ENCODE measurements around the gene HIC1. TPM values are rescaled to one million over a fixed set of nuclear protein-coding genes. Genes with fewer than 3 reads are reported as not detected.
"Not testable (repeated sequence)": the region's sequence is repeated elsewhere in the genome, so short reads cannot be mapped to it uniquely, and the experiment has no call there.

The HIC1 gene, protein sequence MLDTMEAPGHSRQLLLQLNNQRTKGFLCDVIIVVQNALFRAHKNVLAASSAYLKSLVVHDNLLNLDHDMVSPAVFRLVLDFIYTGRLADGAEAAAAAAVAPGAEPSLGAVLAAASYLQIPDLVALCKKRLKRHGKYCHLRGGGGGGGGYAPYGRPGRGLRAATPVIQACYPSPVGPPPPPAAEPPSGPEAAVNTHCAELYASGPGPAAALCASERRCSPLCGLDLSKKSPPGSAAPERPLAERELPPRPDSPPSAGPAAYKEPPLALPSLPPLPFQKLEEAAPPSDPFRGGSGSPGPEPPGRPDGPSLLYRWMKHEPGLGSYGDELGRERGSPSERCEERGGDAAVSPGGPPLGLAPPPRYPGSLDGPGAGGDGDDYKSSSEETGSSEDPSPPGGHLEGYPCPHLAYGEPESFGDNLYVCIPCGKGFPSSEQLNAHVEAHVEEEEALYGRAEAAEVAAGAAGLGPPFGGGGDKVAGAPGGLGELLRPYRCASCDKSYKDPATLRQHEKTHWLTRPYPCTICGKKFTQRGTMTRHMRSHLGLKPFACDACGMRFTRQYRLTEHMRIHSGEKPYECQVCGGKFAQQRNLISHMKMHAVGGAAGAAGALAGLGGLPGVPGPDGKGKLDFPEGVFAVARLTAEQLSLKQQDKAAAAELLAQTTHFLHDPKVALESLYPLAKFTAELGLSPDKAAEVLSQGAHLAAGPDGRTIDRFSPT
- total RNA-seq (2014; rRNA removed; shearing (Covaris generic)): 0.31 and 0.55 TPM in 2 replicates

DNA sequence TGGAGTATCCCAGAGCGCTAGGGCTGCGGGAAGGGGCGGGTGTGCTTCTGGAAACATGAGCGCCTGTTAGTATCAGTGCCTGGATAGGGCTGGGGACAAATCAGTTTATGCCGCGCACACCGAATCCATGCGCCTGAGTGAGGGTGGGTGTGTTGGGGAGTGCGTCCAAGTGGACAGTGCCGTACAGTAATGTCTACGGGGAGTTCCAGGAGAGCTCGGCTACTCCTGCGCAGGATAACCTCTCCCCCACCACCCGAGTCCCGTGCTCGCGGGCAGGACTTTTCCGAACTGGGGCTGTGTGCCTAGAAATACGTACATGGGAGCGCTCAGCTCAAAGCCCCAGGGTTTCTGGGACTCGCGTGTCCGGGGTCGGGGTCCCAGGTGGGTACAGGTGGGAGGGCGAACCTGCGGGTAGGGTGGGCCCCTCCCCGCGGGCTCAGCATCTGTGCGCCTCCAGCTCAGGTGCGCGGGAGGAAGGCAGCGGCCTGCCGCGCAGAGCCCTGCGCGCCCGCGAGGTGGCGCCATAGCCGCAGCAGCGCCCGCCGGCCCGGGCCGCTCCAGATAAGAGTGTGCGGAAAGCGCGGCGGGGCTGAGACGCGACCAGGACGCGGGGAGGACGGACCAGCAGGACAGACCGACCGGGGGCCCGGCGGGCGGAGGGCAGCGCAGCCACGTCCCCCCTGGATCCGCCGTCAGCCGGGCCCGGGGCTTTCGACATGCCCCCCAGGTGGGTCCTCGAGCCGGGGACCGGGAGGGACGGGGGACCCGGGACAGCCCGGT, at the start of gene HIC1:
Gene HIC1, plus strand, starts transcription at position 592 of the 780 bp plus-strand sequence. CDS start 1,588 bp downstream, outside the sequence.
- peak; percentile 68 for DNase-seq (ENCODE audit: low spot score)

- DNase-seq (ENCODE audit: low spot score): no peak
Observed at GRCh38 chr17:2008332-2009126, 46.4 kb upstream of the HIC1 start.

- DNase-seq (ENCODE audit: low spot score): no peak
Observed at GRCh38 chr17:2009737-2010136, 45.2 kb upstream of the HIC1 start.

DNA sequence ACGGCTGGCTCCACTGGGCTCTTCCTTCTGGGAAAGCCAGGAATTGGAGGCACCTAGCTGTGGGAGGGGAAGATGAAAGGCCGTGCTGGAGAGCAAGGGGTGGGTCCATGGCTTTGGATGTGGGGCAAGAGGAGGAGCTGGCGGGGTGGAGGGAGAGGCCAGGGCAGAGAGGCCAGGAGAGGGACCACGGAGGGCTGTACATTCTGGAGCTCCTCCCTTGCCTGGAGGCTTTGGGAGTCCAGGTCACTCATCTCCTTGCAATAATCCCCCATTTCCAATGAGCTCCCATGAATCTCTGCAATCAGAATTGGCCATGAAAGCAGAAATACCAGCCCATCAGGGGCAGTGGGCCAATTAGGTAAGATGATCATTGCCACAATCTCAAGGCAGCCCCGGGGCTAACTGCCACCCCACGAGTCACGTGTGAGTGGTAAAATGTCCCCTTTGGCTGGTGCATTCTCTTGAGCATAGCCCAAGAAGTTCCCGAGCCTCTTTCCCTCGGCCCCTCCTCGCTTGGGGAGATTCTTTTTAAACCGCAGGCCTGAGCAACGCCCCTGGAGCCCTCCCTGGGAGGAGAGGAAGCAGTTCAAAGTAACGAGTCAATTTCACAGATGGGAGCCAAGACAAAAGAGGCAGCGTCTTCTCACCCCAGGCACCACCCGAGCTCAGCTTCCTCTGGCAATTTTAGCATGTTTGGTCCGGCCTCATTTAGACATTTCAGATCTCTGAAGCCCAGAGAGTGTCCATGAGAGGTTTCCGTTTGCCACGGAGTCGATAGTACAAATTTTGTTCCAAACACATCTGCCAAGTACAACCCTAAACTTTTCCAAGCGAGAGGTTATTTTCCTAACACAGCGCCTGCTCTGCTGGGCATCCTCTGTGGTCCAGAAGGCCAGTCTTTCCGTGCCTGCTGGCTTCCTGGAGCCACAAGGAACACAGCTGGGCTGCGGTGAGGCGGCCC, 43.2 kb upstream of the HIC1 start:
- DNase-seq (ENCODE audit: low spot score): peak; percentile 7

- DNase-seq (ENCODE audit: low spot score): no peak
Observed at GRCh38 chr17:2012499-2012898, 42.4 kb upstream of the HIC1 start.

DNA sequence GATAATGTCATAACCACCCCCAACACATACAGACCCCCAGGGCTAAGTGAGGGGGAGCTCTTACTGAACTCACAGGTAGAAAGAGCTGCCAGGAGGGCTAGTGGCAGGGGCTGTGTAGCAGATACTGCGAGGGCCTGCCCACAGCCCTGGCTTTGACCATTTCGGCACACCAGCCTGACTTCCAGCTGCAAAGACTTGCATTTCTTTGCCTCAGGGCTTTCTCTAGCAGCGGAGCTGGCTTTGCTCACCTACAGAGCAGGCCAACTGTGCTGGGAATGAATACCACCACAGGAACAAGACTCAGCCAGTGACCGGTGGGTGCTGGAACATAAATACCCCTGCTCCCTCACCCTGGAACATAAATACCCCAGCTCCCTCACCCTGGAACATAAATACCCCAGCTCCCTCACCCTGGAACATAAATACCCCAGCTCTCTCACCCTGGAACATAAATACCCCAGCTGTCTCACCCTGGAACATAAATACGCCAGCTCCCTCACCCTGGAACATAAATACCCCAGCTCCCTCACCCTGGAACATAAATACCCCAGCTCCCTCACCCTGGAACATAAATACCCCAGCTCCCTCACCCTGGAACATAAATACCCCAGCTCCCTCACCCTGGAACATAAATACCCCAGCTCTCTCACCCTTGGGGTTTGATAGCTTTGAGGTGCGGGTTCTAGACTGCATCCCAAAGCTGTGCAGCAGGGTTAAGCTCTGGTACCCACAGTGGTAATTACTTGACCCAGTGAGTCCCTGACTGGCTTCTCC, 41.5 kb upstream of the HIC1 start:
- DNase-seq (ENCODE audit: low spot score): not testable (repeated sequence)

DNA sequence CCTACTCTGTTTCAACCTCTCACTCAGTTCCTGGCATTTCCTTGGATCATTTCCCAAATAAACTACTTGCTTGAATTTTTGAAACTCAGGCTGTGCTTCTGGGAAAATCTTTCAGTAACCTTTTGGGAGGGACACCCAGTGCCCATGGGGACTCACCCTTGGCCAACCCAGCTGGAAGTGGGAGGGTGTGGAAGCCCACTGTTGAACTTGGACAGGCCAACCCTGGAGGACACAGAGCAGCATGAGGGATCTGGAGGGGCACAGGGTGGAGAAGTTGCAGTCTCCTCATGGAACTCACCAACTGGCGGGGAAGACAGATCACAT, 40.9 kb upstream of the HIC1 start:
- no peak for DNase-seq (ENCODE audit: low spot score)

- no peak for DNase-seq (ENCODE audit: low spot score)
Observed at GRCh38 chr17:2015314-2015713, 39.6 kb upstream of the HIC1 start.

DNA sequence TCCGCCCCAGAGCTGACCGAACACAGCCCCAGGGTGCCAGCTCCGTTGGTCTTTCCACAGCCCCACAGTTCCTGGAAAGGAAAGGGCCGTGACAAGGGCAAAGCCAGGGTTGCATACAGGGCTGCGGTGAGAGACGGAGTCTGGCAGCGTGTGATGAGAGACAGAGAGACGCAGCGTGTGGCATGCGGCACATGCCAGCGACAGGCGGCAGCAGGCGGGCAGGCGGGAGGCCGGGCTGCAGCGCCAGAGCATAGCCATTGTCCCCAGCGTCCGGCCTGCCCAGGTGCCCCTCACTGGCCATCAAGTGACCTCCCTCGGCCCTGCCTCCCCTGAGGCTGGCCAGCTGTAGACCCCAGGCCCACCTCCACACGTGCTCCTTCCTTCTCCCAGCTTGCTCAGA, 38.4 kb upstream of the HIC1 start:
- DNase-seq (ENCODE audit: low spot score): no peak

GRCh38 chr17:2017274-2017941, 37.5 kb upstream of the HIC1 start:
- no peak for DNase-seq (ENCODE audit: low spot score)

GRCh38 chr17:2018716-2019510, 36.0 kb upstream of the HIC1 start:
- DNase-seq (ENCODE audit: low spot score): no peak

GRCh38 chr17:2019723-2020122, 35.2 kb upstream of the HIC1 start:
- no peak for DNase-seq (ENCODE audit: low spot score)

DNA sequence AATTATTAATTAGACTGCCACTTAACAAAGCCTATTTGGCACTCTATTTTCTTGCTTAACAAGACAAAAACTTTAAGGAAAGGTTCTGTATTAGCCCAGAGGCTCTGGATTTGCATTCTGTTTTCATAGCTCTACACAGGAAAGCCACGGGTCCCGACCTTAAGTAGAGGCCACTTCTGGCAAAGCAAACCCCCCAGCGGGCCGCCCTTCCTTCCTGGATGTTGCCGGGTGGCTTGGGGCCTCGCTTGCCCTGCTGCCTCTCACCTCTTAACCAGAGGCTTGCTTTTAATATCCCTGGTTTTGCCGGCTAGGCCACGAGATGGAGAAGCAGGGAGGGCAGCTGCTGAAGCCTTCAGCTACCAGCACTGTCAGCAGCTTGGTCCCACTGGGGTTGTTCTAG, 34.2 kb upstream of the HIC1 start:
- DNase-seq (ENCODE audit: low spot score): no peak

GRCh38 chr17:2022647-2023240, 32.2 kb upstream of the HIC1 start:
- no peak for DNase-seq (ENCODE audit: low spot score)

- DNase-seq (ENCODE audit: low spot score): no peak
Observed at GRCh38 chr17:2023256-2023655, 31.6 kb upstream of the HIC1 start.

DNA sequence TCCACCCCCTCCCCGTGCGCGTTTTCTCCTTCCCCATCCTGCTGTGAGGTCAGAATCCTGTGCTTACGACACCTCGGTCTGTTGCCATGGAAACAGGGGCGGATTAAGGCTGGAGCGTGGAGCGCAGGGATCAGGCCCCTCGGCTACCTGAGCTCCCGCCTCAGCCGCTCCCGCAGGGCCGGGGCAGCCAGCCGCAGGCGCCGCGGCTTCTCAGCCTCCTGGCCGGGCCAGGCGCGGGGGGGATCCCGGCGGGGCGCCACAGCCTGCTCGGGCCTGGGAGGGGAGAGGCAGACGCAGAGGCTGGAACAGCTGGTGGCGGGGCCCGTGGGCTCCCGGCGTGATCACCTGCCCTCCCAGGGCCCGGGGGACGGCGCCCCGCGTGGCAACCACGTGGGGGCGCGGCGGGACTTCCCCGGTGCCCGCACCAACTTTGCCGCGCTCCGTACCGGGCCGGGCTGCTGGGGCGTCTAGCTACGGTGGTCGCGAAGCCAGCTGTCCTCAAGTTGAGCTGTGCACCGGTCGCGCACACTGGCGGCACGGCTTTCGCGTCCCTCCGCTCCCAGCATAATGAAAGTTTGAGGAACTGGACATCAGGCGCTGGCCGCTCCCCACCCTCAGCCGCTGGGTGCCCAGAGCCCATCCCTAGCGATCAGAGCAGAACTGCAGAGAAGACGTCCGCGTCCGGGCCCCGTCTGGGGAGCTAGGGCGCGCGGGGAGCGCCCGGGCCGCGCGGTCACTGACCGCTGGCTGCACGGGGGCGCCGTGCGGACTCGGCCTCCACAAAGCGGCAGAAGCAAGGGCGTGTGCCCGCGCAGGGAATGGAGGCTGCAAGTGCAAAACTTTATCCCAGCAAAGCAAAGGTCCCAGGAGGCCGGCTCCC, 31.0 kb upstream of the HIC1 start:
- no peak for DNase-seq (ENCODE audit: low spot score)

All from HT-29 (cell line).